Epithelial cell of proximal tubule (primary cell): ENCODE results near the gene C4orf17. TPM values are rescaled to one million over a fixed set of nuclear protein-coding genes. Genes with fewer than 3 reads are reported as not detected.
"Not testable (repeated sequence)": the region's sequence is repeated elsewhere in the genome, so short reads cannot be mapped to it uniquely, and the experiment has no call there.

Experiments used
- DNase-seq: peaks from one replicate; pipeline ENCODE4 v3.0.0-alpha.2; 2011; ENCODE audit warnings: low read depth
- H3K4me3 ChIP-seq: 2 replicates; pipeline ENCODE4 v1.5.1; 2011; ENCODE audit warnings: low read depth, mild to moderate bottlenecking, low read length
- total RNA-seq: library from RNA; depleted of rRNA; stranded (reverse); fragments of >200 nt; gene quantifications from 2 replicates; pipeline ENCODE4 v1.2.3, GENCODE V29; 2015
- TF ChIP-seq, protein P1 (sequence below): conservative IDR thresholded peaks from 2 replicates; pipeline ENCODE4 v1.5.1; 2012; ENCODE audit warnings: low read depth, mild to moderate bottlenecking, low read length

C4orf17 gene
- total RNA-seq, 1 donor from 2014 or later = not detected

DNA sequence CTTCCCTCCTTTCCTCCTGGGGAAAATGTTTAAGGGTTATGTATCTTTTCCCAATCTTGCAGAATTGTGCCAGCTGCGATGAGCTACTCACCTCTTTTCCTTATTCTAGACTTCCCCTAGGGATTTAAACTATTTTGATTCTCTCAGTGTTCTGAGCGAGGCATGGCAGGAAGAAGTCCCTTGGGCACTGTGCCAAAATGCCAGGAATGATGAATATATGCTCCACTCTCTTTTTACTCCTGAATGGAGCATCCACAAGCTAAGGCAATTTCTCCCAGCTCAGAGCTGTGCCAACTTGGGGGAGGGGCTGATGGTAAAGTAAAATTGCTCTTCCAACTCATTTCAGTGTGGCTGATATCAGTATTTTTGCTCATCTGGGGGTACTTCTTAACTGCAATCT is 4.0 kb upstream of the C4orf17 start:
- no peak for DNase-seq

GRCh38 chr4:99507349-99507748 is 3.5 kb upstream of the C4orf17 start:
- H3K4me3 ChIP-seq = no peak overlapping the region
- TF ChIP-seq, protein P1, sequence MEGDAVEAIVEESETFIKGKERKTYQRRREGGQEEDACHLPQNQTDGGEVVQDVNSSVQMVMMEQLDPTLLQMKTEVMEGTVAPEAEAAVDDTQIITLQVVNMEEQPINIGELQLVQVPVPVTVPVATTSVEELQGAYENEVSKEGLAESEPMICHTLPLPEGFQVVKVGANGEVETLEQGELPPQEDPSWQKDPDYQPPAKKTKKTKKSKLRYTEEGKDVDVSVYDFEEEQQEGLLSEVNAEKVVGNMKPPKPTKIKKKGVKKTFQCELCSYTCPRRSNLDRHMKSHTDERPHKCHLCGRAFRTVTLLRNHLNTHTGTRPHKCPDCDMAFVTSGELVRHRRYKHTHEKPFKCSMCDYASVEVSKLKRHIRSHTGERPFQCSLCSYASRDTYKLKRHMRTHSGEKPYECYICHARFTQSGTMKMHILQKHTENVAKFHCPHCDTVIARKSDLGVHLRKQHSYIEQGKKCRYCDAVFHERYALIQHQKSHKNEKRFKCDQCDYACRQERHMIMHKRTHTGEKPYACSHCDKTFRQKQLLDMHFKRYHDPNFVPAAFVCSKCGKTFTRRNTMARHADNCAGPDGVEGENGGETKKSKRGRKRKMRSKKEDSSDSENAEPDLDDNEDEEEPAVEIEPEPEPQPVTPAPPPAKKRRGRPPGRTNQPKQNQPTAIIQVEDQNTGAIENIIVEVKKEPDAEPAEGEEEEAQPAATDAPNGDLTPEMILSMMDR = no peak
- no peak for DNase-seq

More for the DNA sequence above, 4.0 kb upstream of the C4orf17 start:
- TF ChIP-seq, protein P1 = no peak
- no peak overlapping the region for H3K4me3 ChIP-seq

GRCh38 chr4:99507762-99508161 is 3.1 kb upstream of the C4orf17 start:
- no peak for DNase-seq
- no peak overlapping the region for H3K4me3 ChIP-seq
- TF ChIP-seq, protein P1 = no peak

DNA sequence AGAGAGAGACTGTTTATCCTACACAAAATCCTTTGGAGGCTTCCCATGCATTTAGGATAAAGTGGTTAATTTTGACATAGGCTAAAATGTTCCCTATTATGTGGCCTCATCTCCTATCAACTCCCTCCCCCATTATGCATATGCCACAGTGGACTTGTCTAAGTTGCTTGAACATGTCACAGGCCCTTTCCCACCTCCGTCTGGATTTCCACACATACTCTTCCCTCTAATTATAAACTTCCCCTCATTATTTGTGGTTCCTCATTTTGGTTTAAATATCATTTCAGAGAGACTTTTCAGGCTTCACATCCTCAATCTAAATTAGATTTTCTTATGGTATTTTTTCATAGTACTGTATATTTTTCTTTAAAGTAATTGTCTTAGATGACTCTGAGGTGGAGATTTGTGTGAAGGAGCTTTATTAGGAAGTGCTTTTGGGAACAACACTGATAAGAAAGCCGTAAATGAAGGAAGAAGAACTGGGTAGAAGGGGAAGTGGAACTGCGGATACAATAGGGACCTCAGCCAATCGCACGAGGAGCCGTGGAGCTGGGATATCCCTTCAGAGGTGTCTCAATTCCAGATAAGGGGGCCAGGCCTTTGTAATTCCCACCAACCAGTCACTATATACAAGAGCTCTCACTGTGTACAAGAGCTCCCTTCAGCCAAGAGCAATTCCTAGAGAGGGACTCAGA is 7.9 kb downstream of the C4orf17 start:
- TF ChIP-seq, protein P1 = no peak
- no peak for DNase-seq
- no peak overlapping the region for H3K4me3 ChIP-seq

DNA sequence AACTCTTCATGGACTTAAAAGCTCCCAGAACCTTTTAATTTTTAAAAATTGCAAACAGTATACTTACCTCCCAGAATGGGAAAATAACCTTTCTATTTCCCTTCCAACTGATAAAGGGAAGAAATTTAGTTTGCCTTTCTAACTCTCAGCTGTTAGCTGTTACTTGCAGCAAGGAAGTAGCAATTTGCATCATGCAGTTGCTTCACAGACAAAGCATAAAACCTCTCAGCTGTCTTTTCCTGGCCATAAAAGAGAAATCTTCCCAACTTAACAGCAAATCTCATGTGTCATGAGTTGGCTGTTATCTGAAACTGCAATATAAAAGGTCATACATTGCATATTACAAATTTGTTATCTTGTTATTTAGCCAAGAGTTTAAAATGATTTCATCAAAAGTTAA is 18.4 kb downstream of the C4orf17 start:
- no peak for DNase-seq
- no peak overlapping the region for H3K4me3 ChIP-seq
- TF ChIP-seq, protein P1 = no peak

GRCh38 chr4:99529956-99530355 is 19.1 kb downstream of the C4orf17 start:
- H3K4me3 ChIP-seq = no peak overlapping the region
- no peak for DNase-seq
- TF ChIP-seq, protein P1 = no peak

GRCh38 chr4:99534699-99535098 is 23.9 kb downstream of the C4orf17 start:
- DNase-seq, H3K4me3 ChIP-seq: not testable (repeated sequence)
